Measurements from ENCODE around the gene UROC1. TPM values are rescaled to one million over a fixed set of nuclear protein-coding genes. Genes with fewer than 3 reads are reported as not detected.

Gene UROC1
- total RNA-seq, 2 donors from 2014 or later, result not detected

- intact Hi-C loops (cut with DNase I), result loop anchor here in 1 of 2 donors (5.0 kb wide), 1 partner anchor 217 kb away; no protein-coding TSS in a partner anchor
- peak in 1 of 2 donors; percentile 2 for ATAC-seq
- DNase-seq, result peak; percentile 49
These were observed 42.8 kb downstream of the UROC1 start for GRCh38 chr3:126474498-126475412.

GRCh38 chr3:126473292-126474168, 44.0 kb downstream of the UROC1 start:
- ATAC-seq (no peak), DNase-seq (no peak)
- intact Hi-C loops (cut with DNase I), result loop anchor here in 1 of 2 donors (5.0 kb wide), 1 partner anchor 216 kb away; no protein-coding TSS in a partner anchor

- peak in 1 of 2 donors; percentile 30 for ATAC-seq
- intact Hi-C loops (cut with DNase I), result loop anchor here in 1 of 2 donors (5.0 kb wide), 1 partner anchor 215 kb away; no protein-coding TSS in a partner anchor
These were observed 45.1 kb downstream of the UROC1 start for GRCh38 chr3:126472277-126473006.

GRCh38 chr3:126469479-126469878, 48.1 kb downstream of the UROC1 start:
- no peak for DNase-seq
- intact Hi-C loops (cut with DNase I), result no loop called here

More at GRCh38 chr3:126472277-126473006, 45.1 kb downstream of the UROC1 start:
- DNase-seq, result peak; percentile 69

GRCh38 chr3:126468028-126468891, 49.3 kb downstream of the UROC1 start:
- no peak for DNase-seq
- intact Hi-C loops (cut with DNase I), result no loop called here
- ATAC-seq, result no peak

More at GRCh38 chr3:126469479-126469878, 48.1 kb downstream of the UROC1 start:
- peak in 1 of 2 donors; percentile 21 for ATAC-seq

- ATAC-seq (no peak), DNase-seq (no peak)
- intact Hi-C loops (cut with DNase I), result no loop called here
These were observed 50.0 kb downstream of the UROC1 start for GRCh38 chr3:126467611-126467955.

GRCh38 chr3:126466886-126467610, 50.5 kb downstream of the UROC1 start:
- peak in 1 of 2 donors; percentile 46 for ATAC-seq
- DNase-seq, result no peak
- intact Hi-C loops (cut with DNase I), result no loop called here

- peak; percentile 45 for DNase-seq
These were observed 51.5 kb downstream of the UROC1 start for GRCh38 chr3:126465928-126466544.

GRCh38 chr3:126464997-126465396, 52.6 kb downstream of the UROC1 start:
- ATAC-seq, result no peak
- intact Hi-C loops (cut with DNase I), result no loop called here
- DNase-seq, result no peak

More at GRCh38 chr3:126465928-126466544, 51.5 kb downstream of the UROC1 start:
- ATAC-seq, result peak in 1 of 2 donors; percentile 16
- intact Hi-C loops (cut with DNase I), result no loop called here

GRCh38 chr3:126464494-126464893, 53.1 kb downstream of the UROC1 start:
- peak in 1 of 2 donors; percentile 44 for ATAC-seq
- intact Hi-C loops (cut with DNase I), result no loop called here
- no peak for DNase-seq

- no peak for ATAC-seq
- intact Hi-C loops (cut with DNase I), result no loop called here
- no peak for DNase-seq
These were observed 53.5 kb downstream of the UROC1 start for GRCh38 chr3:126464093-126464492.

GRCh38 chr3:126463521-126463920, 54.1 kb downstream of the UROC1 start:
- ATAC-seq (no peak), DNase-seq (no peak)
- intact Hi-C loops (cut with DNase I), result no loop called here

GRCh38 chr3:126461450-126462070, 56.0 kb downstream of the UROC1 start:
- ATAC-seq, result peak in 1 of 2 donors; percentile 22
- intact Hi-C loops (cut with DNase I), result no loop called here
- no peak for DNase-seq

- DNase-seq (no peak), ATAC-seq (no peak)
- intact Hi-C loops (cut with DNase I), result no loop called here
These were observed 57.2 kb downstream of the UROC1 start for GRCh38 chr3:126460381-126460780.

- no peak for ATAC-seq
- intact Hi-C loops (cut with DNase I), result no loop called here
- no peak for DNase-seq
These were observed 57.8 kb downstream of the UROC1 start for GRCh38 chr3:126459763-126460127.

- intact Hi-C loops (cut with DNase I), result no loop called here
- ATAC-seq (no peak), DNase-seq (no peak)
These were observed 58.3 kb downstream of the UROC1 start for GRCh38 chr3:126459111-126459762.
